Naive thymus-derived CD8-positive, alpha-beta T cell (primary cell): ENCODE measurements around the gene OR6C75. TPM values are rescaled to one million over a fixed set of nuclear protein-coding genes. Genes with fewer than 3 reads are reported as not detected.
"Not testable (repeated sequence)": the region's sequence is repeated elsewhere in the genome, so short reads cannot be mapped to it uniquely, and the experiment has no call there.

ENCODE experiments used
- ATAC-seq, 2 donors: fragments of 150-1000 bp; cut with Tn5 transposase in 1 of 2; sonication (Bioruptor Pico), chemical (Tn5 transposase) in 1 of 2; 1 replicate in 1 of 2; 2 replicates in 1 of 2; pipeline ENCODE4 v1.10.0; 2021; ENCODE audit warnings: mild to moderate bottlenecking in 2 of 2, moderate library complexity in 2 of 2
- POLR2A ChIA-PET: fragments of 350-600 bp; sonication (Branson Sonifier 250); formaldehyde crosslinking; loops from one replicate; lab custom pipeline; 2021; ENCODE audit warnings: antibody characterized with exemption; lab: Charles Lee
- DNase-seq, 10 donors: peaks; one replicate each; pipeline versions ENCODE4 v3.0.0 to v3.0.0-alpha.2; 2020 to 2022
- H3K27ac Mint-ChIP-seq, 10 donors: one replicate each; pipeline ENCODE4 v1.8.0; 2020 to 2022; ENCODE audit warnings: mild to moderate bottlenecking in 10 of 10, mixed read lengths in 10 of 10, moderate library complexity in 4 of 10, inconsistent platforms in 1 of 10
- H3K27me3 Mint-ChIP-seq, 5 donors: one replicate each; pipeline ENCODE4 v1.8.0; 2021 to 2022; ENCODE audit warnings: mixed read lengths in 5 of 5
- H3K36me3 Mint-ChIP-seq, 3 donors: one replicate each; pipeline ENCODE4 v1.8.0; 2020 to 2022; ENCODE audit warnings: mixed read lengths in 3 of 3, mild to moderate bottlenecking in 2 of 3, inconsistent platforms in 1 of 3
- H3K4me1 Mint-ChIP-seq, 4 donors: one replicate each; pipeline ENCODE4 v1.8.0; 2021 to 2022; ENCODE audit warnings: mixed read lengths in 4 of 4
- H3K4me3 Mint-ChIP-seq, 10 donors: one replicate each; pipeline ENCODE4 v1.8.0; 2020 to 2022; ENCODE audit warnings: mild to moderate bottlenecking in 10 of 10, mixed read lengths in 10 of 10, moderate library complexity in 6 of 10, inconsistent platforms in 1 of 10
- H3K9me3 Mint-ChIP-seq, 9 donors: one replicate each; pipeline ENCODE4 v1.8.0; 2020 to 2022; ENCODE audit warnings: mixed read lengths in 9 of 9, mild to moderate bottlenecking in 3 of 9, inconsistent platforms in 1 of 9, moderate library complexity in 1 of 9
- polyA plus RNA-seq, 3 donors: library from polyadenylated mRNA; unstranded; fragments of 300-500 nt; fragmentation: Illumina TruSeq; gene quantifications; one replicate each; pipeline ENCODE4 v1.2.3, GENCODE V29; 2021
- total RNA-seq, 8 experiments: library from RNA in 2 of 8; stranded (reverse) in 2 of 8; gene quantifications; one replicate each; pipeline ENCODE4 v1.2.3 and lab custom pipeline; 2021 to 2026

OR6C75 gene
- total RNA-seq (not detected), polyA plus RNA-seq (not detected), total RNA-seq (lab: John Stamatoyannopoulos, UW) (0 to 0.09 (median 0) reads per million in 6 experiments)

DNA sequence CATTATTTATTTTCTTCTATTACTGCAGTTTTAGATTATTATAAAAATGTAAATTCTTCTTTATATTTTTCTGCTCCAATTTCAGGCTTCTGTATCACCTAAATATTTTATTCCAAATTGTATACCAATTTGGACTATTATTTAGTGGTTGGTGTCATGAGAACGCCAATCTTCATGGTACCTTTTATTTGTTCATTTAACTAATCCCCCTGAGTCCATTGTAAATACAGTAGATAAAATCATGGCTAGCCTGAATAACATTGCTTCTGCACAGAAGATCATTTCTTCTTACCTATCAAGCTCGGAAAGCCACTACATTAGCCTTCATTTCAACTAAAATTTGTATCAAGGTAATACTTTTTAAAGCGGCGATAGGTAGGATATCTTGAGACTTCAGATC, at the start of gene OR6C75:
Gene OR6C75, plus strand, starts transcription at position 301 of the 400 bp plus-strand sequence. CDS start 2,136 bp downstream, outside the sequence.
- no peak for ATAC-seq
- no peak within 1 kb of the TSS for H3K4me3 Mint-ChIP-seq
- DNase-seq = no peak
- no peaks in the 10 kb centered on the region for H3K4me1 Mint-ChIP-seq
- peaks cover 15 to 46% (median 27%) of the 10 kb centered on the region in 5 donors for H3K27me3 Mint-ChIP-seq
- no peak within 1 kb of the TSS for H3K27ac Mint-ChIP-seq
- no peaks in the 10 kb centered on the region for H3K36me3 Mint-ChIP-seq
- POLR2A ChIA-PET = no interaction called here
- H3K9me3 Mint-ChIP-seq = peaks cover 0 to 5% (median 0%) of the 10 kb centered on the region in 9 donors

DNA sequence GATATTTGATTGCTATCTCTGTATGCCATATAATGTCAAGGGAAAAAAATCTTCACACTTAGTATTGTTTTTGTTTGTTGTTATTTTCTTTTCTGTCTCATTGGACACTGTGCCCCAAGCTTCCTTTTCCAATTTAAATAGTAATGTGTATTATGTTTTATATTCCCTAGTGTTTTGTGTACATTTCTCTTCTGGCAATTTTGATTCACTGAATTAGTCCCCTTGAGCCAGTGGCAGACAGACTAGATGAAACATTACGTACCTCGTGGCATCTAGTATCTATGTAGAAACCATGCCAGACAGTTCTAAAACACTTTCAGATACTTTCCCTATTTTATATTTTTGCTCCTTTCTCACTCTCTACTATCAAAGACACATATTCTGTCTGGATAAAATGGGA, 48.7 kb upstream of the OR6C75 start, which contains the start of gene OR6C1:
Gene OR6C1, plus strand, starts transcription at position 301 of the 400 bp plus-strand sequence. CDS start 6,257 bp downstream, outside the sequence.
- ATAC-seq = no peak
- H3K36me3 Mint-ChIP-seq = peaks cover 0 to under 1% (median 0%) of the 10 kb centered on the region in 3 donors
- POLR2A ChIA-PET = no interaction called here
- no peak for DNase-seq
- H3K9me3 Mint-ChIP-seq = peaks cover 0 to 7% (median under 1%) of the 10 kb centered on the region in 9 donors
- H3K4me3 Mint-ChIP-seq = no peak within 1 kb of the TSS
- no peaks in the 10 kb centered on the region for H3K4me1 Mint-ChIP-seq
- no peak within 1 kb of the TSS for H3K27ac Mint-ChIP-seq
- H3K27me3 Mint-ChIP-seq = peaks cover 9 to 48% (median 12%) of the 10 kb centered on the region in 5 donors

DNA sequence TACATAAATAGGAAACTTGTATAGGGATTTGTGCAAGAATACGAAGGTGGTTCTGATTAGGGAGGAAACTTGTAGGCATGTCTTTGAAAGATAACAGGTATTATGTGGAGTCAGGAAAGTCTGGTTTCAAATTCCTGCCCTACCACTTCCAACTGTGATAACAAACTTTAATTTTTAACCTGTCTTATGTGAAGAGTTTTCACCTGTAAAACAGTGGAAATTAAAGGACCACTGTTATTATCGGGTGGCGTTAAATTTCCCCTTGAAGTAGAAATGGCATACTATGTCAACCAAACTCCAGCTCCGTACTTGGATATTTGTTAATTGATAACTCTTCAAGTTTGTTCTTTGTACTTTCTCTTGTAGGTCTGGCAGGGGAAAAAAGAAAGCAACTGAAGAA, 42.6 kb upstream of the OR6C75 start:
- no peak for DNase-seq

DNA sequence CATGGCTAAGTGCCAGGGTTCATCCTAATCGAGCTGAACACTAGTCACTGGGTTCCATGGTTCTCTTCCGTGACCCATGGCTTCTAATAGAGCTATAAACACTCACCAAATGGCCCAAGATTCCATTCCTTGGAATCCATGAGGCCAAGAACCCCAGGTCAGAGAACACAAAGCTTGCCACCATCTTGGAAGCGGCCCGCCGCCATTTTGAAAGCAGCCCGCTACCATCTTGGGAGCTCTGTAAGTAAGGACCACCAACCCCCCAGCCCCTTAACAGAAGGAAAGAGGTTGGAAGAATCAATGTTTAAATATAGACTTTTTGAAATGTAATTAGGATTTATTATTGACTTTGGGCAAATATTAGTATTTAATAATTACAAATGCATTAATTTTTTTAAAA, 37.0 kb upstream of the OR6C75 start:
- DNase-seq, POLR2A ChIA-PET, ATAC-seq, H3K9me3 Mint-ChIP-seq, H3K27ac Mint-ChIP-seq, H3K36me3 Mint-ChIP-seq, H3K4me3 Mint-ChIP-seq, H3K4me1 Mint-ChIP-seq: not testable (repeated sequence)
- peaks cover 8 to 32% (median 24%) of the 10 kb centered on the region in 5 donors for H3K27me3 Mint-ChIP-seq

More for the DNA sequence above, 42.6 kb upstream of the OR6C75 start:
- ATAC-seq = no peak
- Mint-ChIP-seq H3K4me3 (no peak overlapping the region), H3K27ac (no peak overlapping the region), H3K9me3 (peaks cover 0 to 20% (median 7%) of the 10 kb centered on the region in 9 donors), H3K4me1 (no peaks in the 10 kb centered on the region), H3K36me3 (peaks cover 0 to 4% (median 0%) of the 10 kb centered on the region in 3 donors), H3K27me3 (peaks cover 10 to 51% (median 21%) of the 10 kb centered on the region in 5 donors)
- POLR2A ChIA-PET = no interaction called here

GRCh38 chr12:55330446-55330845, 32.3 kb upstream of the OR6C75 start, which contains the start of gene OR6C3:
Gene OR6C3 (plus strand): TSS chr12:55330746. CDS start chr12:55331701, 955 bp downstream.
- H3K4me3 Mint-ChIP-seq = no peak within 1 kb of the TSS
- ATAC-seq = no peak
- POLR2A ChIA-PET = no interaction called here

DNA sequence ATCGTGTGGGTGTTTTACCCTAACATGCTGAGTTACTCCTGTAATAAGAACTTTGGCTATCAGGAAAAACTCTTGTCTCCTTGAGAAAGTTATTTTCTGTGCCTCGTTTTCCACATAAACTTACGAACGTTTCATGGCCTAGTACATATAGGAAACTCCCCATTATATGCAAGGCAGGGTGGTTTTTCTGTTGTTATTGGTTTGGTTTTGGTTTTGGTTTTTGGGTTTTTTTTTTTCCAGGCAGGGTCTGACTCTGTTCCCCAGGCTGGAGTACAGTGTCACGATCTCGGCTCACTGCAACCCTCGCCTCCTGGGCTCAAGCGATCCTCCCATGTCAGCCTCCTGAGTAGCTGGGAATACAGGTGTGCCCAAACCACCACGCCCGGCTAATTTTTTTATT, 26.8 kb upstream of the OR6C75 start:
- Mint-ChIP-seq H3K36me3 (no peaks in the 10 kb centered on the region), H3K4me3 (no peak overlapping the region), H3K27me3 (peaks cover 0 to 44% (median 25%) of the 10 kb centered on the region in 5 donors), H3K27ac (no peak overlapping the region), H3K4me1 (no peaks in the 10 kb centered on the region), H3K9me3 (no peaks in the 10 kb centered on the region)
- DNase-seq = no peak
- no peak for ATAC-seq
- POLR2A ChIA-PET = no interaction called here

More at GRCh38 chr12:55330446-55330845, 32.3 kb upstream of the OR6C75 start, which contains the start of gene OR6C3:
- Mint-ChIP-seq H3K27ac (no peak within 1 kb of the TSS), H3K36me3 (no peaks in the 10 kb centered on the region), H3K4me1 (no peaks in the 10 kb centered on the region), H3K27me3 (peaks cover 4 to 24% (median 20%) of the 10 kb centered on the region in 5 donors), H3K9me3 (peaks cover 0 to 2% (median 0%) of the 10 kb centered on the region in 9 donors)
- no peak for DNase-seq

DNA sequence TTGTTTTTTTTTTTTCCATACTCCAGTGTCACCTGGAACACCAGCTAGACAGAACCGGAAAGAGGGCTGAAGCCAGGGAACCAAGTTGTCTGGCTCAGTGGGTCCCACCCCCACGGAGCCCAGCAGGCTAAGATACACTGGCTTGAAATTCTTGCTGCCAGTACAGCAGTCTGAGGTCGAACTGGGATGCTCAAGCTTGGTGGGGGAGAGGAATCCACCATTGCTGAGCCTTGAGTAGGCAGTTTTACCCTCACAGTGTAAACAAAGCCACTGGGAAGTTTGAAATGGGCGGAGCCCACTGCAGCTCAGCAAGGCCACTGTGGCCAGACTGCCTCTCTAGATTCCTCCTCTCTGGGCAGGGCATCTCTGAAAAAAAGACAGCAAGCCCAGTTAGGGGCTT, 7.4 kb upstream of the OR6C75 start:
- H3K4me3 Mint-ChIP-seq, POLR2A ChIA-PET, H3K36me3 Mint-ChIP-seq, ATAC-seq, H3K4me1 Mint-ChIP-seq, H3K27ac Mint-ChIP-seq, DNase-seq: not testable (repeated sequence)
- Mint-ChIP-seq H3K9me3 (peaks cover 0 to 14% (median 8%) of the 10 kb centered on the region in 9 donors), H3K27me3 (peaks cover 12 to 49% (median 30%) of the 10 kb centered on the region in 5 donors)

DNA sequence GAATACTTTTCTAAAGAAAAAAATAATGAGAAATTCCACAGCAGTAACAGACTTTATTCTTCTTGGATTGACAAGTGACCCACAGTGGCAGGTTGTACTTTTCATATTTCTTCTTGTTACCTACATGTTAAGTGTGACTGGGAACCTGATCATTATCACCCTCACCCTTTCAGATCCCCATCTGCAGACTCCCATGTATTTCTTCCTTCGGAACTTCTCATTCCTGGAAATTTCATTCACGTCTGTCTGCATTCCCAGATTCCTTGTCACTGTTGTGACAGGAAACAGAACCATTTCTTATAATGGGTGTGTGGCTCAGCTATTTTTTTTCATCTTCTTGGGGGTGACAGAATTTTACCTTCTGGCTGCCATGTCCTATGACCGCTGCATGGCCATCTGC, 2.3 kb downstream of the OR6C75 start:
- Mint-ChIP-seq H3K4me1 (no peaks in the 10 kb centered on the region), H3K27me3 (peaks cover 15 to 33% (median 20%) of the 10 kb centered on the region in 5 donors), H3K9me3 (no peaks in the 10 kb centered on the region), H3K36me3 (no peaks in the 10 kb centered on the region), H3K4me3 (no peak overlapping the region), H3K27ac (no peak overlapping the region)
- no peak for DNase-seq
- POLR2A ChIA-PET = no interaction called here
- ATAC-seq = no peak

- POLR2A ChIA-PET = no interaction called here
- no peaks in the 10 kb centered on the region for H3K9me3 Mint-ChIP-seq
- no peak overlapping the region for H3K4me3 Mint-ChIP-seq
- ATAC-seq (no peak), DNase-seq (no peak)
- peak overlapping the region in 1 of 10 donors; percentile 34 for H3K27ac Mint-ChIP-seq
- no peaks in the 10 kb centered on the region for H3K36me3 Mint-ChIP-seq
- peaks cover 2 to 19% (median 8%) of the 10 kb centered on the region in 5 donors for H3K27me3 Mint-ChIP-seq
- no peaks in the 10 kb centered on the region for H3K4me1 Mint-ChIP-seq
Measured at GRCh38 chr12:55372521-55372920, 9.7 kb downstream of the OR6C75 start.

DNA sequence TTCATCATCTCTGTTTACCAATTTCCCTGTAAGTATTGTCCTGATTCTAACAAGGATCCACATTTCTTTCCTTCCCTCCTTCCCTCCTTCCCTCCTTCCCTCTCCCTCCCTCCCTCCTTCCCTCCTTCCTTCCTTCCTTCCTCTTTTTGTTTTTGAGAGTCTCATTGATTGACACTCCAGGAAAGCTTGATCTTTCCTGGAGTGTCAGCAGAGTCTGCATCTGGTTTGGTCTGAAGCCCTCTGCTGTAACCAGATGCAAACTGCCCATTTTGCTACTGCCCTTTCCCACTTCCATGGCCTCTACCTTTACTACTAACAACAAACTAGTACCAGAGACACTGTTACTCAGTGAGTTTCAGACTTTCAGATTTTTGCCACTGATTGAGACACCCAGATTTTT, 23.1 kb downstream of the OR6C75 start:
- Mint-ChIP-seq H3K27me3 (peaks cover 2 to 21% (median 8%) of the 10 kb centered on the region in 5 donors), H3K36me3 (no peaks in the 10 kb centered on the region), H3K27ac (no peak overlapping the region), H3K9me3 (no peaks in the 10 kb centered on the region), H3K4me1 (peaks cover 0 to 3% (median 0%) of the 10 kb centered on the region in 4 donors), H3K4me3 (no peak overlapping the region)
- POLR2A ChIA-PET = no interaction called here
- no peak for DNase-seq
- no peak for ATAC-seq

DNA sequence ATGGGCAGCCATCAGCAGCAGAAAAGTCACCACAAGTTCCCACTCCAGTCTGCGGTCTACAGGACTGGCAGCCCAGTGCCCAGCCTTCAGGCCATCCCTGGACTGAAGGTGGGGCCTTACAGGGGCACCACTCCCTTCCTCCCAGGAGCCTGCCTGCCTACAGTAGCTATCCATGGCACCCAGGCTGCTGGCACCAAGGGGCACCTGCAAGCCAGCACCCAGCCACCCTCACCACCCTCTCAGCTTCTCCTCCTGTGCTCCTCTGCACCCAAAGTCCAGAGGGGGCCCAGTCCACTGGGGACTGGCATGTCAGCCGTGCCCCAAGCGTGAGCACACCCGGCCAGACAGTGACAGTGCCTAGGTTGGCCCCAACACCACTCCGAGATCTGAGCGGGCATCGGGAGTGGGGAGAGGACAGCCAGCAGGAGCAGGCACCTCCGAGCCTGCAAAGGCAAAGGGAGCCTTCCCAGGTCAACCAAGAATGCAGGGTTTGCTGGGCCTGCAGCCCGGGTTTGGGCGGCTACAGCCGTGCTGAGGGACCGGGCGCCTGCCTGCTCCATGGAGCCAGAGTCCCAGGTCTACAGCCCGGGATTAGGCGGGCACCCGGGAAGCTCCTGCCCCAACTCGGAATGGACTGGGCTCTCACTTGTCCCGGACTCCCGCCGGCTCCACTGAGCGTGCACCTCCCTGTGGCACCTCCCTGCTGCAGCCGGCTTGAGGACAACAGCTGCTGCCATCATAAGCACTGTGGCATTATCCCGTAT, 29.4 kb downstream of the OR6C75 start:
- H3K27me3 Mint-ChIP-seq = peaks cover 0 to 21% (median 12%) of the 10 kb centered on the region in 5 donors
- POLR2A ChIA-PET = no interaction called here
- H3K9me3 Mint-ChIP-seq = no peaks in the 10 kb centered on the region
- ATAC-seq = no peak
- H3K4me3 Mint-ChIP-seq = no peak overlapping the region
- no peaks in the 10 kb centered on the region for H3K4me1 Mint-ChIP-seq
- H3K36me3 Mint-ChIP-seq = no peaks in the 10 kb centered on the region
- no peak overlapping the region for H3K27ac Mint-ChIP-seq
- no peak for DNase-seq

- H3K27me3 Mint-ChIP-seq = peaks cover 3 to 33% (median 16%) of the 10 kb centered on the region in 5 donors
Measured at GRCh38 chr12:55396326-55396725, 33.6 kb downstream of the OR6C75 start.

GRCh38 chr12:55400229-55400628, 37.5 kb downstream of the OR6C75 start, which contains the start of gene OR6C65:
Gene OR6C65 (plus strand): TSS chr12:55400529. CDS start chr12:55400529, 0 bp downstream.
- DNase-seq (no peak), ATAC-seq (no peak)
- no peaks in the 10 kb centered on the region for H3K4me1 Mint-ChIP-seq
- H3K27me3 Mint-ChIP-seq = peaks cover 7 to 38% (median 12%) of the 10 kb centered on the region in 5 donors
- peaks cover 0 to 4% (median 0%) of the 10 kb centered on the region in 9 donors for H3K9me3 Mint-ChIP-seq
- H3K4me3 Mint-ChIP-seq = no peak within 1 kb of the TSS
- no peak within 1 kb of the TSS for H3K27ac Mint-ChIP-seq
- POLR2A ChIA-PET = no interaction called here
- H3K36me3 Mint-ChIP-seq = no peaks in the 10 kb centered on the region

More at GRCh38 chr12:55396326-55396725, 33.6 kb downstream of the OR6C75 start:
- H3K27ac Mint-ChIP-seq = no peak overlapping the region
- POLR2A ChIA-PET = no interaction called here
- no peaks in the 10 kb centered on the region for H3K36me3 Mint-ChIP-seq
- no peak for ATAC-seq
- DNase-seq = no peak
- no peaks in the 10 kb centered on the region for H3K4me1 Mint-ChIP-seq
- H3K4me3 Mint-ChIP-seq = no peak overlapping the region
- H3K9me3 Mint-ChIP-seq = no peaks in the 10 kb centered on the region
